GM20431 (cell line): Measurements from ENCODE around the gene ZNF764.
"Not testable (repeated sequence)": the region's sequence is repeated elsewhere in the genome, so short reads cannot be mapped to it uniquely, and the experiment has no call there.

Experiments
- in situ Hi-C: fragments of 300-500 bp; cut with MseI, MboI; formaldehyde crosslinking; loops from one replicate; pipeline ENCODE4 v1.15.0; 2020; ENCODE audit warnings: low sequenced_read_pairs; ENCODE audit not compliant: unreplicated experiment

The ZNF764 gene

DNA sequence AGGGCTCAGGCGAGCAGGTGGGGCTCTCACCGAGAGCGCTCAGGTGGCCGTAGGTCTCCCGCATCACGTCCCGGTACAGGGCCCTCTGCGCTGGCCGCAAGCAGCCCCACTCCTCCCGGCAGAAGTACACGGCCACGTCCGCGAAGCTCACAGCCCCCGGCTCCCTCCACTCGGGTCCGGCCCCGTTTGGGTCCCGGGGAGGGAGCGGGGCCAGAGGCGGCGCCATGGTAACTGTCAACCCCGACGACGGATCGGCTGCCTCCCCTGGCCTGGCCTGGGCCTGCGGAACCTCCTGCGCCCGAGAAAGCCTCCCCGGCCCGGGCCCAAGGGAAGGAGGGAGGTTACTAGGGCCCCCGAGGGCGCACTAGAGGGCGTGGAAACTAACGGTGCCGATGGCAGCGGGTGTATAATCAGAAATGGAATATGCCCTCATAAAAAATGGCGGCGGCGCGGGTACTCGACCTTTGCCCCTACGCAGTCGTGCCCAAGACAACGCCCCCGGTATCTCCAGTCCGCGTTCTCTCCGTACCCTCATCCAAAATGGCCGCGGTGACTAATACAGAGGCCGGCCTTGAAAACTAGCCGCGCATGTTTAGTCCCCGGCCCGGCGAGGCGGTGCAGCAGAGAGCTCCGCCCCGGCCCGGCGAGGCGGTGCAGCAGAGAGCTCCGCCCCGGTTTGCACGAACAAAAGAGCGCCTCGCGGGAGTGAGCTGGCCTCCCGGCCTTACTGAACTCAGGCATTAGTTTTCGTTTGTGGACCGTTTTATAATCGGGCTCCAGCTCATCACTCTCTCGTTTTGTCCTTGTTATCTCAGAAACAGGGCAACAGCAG, at the start of gene ZNF764:
Gene ZNF764 (minus strand): TSS at position 418 of the 832 bp plus-strand sequence. CDS start 192 bp downstream, at position 226.
- in situ Hi-C loops: no loop called here

DNA sequence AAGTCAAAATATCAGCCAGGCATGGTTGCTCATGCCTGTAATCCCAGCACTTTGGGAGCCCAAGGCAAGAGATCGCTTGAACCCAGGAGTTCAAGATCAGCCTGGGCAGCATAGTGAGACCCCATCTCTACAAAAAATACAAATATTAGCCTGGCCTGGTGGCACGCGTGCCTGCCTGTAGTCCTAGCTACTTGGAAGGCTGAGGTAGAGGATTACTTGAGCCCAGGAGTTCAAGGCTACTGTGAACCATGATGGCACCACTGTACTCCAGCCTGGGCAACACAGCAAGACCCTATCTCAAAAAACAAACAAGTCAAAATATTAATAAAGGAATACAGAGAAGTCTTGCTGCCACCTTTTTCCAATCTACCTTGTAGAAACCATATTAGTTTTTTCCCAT, 47.8 kb upstream of the ZNF764 start:
- in situ Hi-C loops: loop anchor here (25.0 kb wide), 1 partner anchor 169 kb away; the partner anchor contains the start of genes DCTPP1 and SEPHS2

DNA sequence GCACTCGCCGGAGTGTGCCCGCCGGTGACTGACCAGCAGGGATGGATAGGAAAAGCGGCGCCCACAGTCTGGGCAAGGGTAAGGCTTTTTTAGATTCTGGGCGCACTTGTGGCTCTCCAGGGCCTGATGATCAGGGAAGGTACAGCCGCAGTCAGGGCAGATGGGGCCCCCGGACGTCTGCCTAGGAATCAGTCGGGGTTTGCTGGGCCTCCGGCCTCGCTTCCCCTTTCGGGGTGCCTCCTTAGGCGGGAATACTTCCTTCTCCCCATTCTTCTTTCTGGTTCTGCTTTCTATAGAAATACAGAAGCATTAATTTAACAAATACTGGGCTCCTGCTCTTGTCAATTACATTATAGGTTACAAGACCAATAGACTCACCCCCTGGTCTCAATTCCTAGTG, 47.0 kb upstream of the ZNF764 start:
- in situ Hi-C loops: loop anchor here (25.0 kb wide), 1 partner anchor 168 kb away; the partner anchor contains the start of genes DCTPP1 and SEPHS2

DNA sequence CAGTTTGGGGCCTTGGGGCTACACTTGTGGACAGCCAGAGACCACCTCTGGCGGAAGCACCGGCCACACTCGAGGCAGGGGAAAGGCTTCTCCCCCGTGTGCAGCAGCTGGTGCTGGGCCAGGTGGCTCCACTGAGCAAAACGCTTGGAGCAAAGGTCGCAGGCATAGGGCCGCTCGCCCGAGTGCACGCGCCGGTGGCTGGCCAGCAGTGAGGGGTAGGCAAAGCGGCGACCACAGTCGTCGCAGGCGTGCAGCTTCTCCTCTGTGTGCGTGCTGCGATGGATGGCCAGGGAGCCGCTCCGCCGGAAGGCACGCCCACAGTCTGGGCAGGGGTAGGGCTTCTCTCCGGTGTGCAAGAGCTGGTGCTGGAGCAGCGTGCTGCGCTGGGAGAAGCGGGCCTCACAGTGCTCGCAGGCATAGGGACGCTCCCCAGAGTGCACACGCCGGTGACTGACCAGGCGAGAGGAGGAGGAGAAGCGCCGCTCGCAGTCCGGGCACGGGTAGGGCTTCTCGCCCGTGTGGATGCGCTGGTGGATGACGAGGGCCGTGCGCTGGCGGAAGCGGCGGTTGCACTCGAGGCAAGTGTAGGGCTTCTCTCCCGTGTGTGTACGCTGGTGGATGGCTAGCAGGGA, 46.3 kb upstream of the ZNF764 start:
- in situ Hi-C loops: loop anchor here (25.0 kb wide), 1 partner anchor 167 kb away; the partner anchor contains the start of genes DCTPP1 and SEPHS2

DNA sequence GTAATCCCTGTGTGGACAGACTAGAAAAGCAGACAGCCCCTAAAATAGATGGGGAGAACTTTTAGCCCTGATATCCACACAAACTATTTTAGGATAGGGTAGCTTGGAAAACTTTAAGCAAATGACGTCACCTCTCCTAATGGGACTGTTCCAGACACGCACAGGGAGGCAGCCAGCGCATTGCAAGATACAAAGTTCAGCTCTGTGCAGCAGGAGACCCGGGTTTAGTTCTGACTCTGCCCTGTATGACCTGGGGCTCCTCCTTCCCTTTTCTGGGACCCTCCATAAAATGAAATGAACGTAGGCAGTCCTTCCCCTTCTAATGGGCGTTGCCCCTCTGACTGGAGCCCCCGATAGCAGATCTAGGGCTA, 45.8 kb upstream of the ZNF764 start:
- in situ Hi-C loops: loop anchor here (25.0 kb wide), 1 partner anchor 167 kb away; the partner anchor contains the start of genes DCTPP1 and SEPHS2

DNA sequence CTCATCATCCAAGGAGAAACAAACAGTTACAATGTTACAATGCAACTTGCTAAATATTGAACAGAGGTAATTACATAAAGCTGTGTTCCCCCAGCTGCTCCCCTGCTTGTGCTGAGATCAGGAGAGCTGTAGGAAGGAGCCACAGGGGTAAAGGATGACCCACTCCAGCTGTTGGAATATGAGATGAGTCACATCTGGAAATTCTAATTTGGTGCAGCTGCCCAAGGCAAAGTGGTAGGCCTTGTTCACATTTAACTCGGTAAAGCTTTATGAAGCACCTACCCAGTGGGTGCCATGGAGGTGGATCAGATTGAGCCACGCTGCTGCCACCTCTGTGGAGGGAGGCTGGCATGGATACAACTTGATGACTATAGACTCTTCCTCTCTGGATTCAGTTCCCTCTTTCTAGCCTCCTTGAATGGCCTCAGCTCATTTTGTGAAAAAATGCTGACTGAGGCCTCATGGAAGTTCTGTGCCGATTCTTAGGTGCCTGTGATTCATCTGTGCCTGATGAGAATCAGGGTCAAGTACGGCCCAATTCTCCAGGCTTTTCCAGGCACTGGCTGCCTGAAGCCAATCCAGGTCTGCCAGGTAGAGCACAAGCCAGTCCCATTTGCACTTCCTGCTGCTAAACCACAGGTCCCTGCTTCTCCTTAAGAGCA, 44.6 kb upstream of the ZNF764 start:
- in situ Hi-C loops: loop anchor here (25.0 kb wide), 1 partner anchor 165 kb away; the partner anchor contains the start of genes DCTPP1 and SEPHS2

DNA sequence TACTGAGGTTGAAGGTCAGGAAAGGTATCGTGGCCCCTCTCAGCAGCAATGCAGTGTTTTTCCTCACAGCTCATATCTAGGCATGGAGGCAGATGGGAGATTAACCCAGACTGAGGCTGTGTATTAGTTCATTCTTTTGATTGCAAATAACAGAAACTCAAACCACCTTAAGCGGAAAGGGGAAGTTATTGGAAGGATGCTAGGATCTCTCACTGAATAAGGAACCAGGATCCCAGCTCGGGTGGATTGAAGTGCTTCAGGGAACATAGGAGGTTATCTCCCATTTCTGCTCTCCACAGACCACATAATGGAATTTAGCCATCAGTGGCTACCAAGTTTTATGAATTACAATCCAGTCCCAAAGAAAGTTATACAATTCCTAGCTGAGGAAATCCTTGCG, 43.8 kb upstream of the ZNF764 start:
- in situ Hi-C loops: loop anchor here (25.0 kb wide), 1 partner anchor 165 kb away; the partner anchor contains the start of genes DCTPP1 and SEPHS2

DNA sequence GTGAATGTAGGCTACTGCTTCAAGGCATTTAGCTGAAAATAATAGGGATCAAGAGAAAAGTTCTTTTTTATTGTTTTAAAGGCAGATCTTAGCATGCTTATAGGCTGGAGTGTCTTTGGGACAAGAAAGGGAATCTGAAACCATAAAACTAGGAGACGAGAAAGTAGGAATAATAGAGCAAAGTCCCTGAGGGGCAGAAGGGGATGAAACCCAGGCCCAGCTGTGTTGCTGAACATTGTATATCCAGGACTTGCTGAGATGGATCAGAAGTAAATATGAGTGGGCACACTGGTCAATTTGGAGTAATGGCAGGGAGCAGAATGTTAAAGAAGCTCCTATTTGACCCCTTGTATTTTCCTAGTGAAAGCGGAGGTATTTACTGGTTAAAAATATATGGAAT, 42.8 kb upstream of the ZNF764 start:
- in situ Hi-C loops: loop anchor here (25.0 kb wide), 1 partner anchor 164 kb away; the partner anchor contains the start of genes DCTPP1 and SEPHS2

DNA sequence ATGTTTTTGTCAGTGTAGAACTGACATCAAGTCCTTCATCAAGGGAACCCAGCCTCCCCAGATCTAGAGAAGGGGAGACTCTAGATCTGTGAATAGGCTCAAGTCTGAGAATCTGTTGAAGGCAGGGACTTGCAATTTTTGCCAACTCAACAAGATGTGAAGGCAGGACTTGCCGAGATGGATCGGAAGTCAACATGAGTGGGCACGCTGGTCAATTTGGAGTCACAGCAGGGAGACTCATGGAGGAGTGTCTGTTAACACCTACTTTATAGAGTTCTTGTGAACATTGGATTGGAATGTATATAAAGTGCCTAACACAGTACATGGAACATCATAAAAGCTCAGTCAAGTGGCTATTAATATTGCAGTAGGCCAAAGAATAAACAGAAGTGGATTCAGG, 42.0 kb upstream of the ZNF764 start:
- in situ Hi-C loops: loop anchor here (25.0 kb wide), 1 partner anchor 163 kb away; the partner anchor contains the start of genes DCTPP1 and SEPHS2

DNA sequence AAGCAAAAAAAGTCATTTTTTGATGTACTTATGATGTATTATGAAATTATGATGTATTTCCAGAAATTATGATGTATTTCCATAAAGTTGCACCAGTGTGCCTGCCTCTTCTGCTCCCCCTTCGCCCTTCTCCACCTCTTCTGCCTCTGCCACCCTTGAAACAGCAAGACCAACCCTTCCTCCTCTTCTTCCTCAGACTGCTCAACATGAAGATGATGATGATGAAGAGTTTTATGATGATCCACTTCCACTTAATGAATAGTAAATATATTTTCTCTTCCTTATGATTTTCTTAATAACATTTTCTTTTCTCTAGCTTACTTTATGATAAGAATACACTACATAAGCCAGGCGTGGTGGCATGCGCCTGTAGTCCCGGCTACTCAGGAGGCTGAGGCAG, 34.7 kb upstream of the ZNF764 start:
- in situ Hi-C loops: no loop called here

DNA sequence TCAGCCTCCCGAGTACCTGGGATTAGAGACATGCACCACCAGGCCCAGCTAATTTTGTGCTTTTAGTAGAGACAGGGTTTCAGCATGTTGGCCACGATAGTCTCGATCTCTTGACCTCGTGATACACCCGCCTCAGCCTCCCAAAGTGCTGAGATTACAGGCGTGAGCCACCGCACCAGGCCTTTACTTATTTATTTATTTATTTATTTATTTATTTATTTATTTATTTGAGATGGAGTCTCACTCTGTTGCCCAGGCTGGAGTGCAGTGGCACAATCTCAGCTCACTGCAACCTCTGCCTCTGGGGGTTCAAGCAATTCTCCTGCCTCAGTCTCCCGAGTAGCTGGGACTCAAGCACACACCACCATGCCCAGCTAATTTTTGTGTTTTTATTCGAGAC, 32.7 kb upstream of the ZNF764 start:
- in situ Hi-C loops: not testable (repeated sequence)

DNA sequence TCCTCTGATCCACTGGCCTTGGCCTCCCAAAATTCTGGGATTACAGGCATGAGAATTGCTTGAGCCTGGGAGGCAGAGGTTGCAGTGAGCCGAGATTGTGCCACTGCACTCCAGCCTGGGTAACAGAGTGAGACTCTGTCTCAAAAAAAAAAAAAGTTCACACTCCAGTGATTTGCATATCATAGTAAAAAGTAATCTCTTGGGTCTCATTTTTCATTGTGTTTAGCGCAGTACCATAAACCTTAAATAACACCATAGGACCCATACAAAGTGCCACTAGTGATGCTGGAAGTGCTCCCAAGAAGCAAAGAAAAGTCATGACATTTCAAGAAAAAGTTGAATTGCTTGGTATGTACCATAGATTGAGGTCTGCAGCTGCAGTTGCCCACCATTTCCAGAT, 31.4 kb upstream of the ZNF764 start:
- in situ Hi-C loops: not testable (repeated sequence)

DNA sequence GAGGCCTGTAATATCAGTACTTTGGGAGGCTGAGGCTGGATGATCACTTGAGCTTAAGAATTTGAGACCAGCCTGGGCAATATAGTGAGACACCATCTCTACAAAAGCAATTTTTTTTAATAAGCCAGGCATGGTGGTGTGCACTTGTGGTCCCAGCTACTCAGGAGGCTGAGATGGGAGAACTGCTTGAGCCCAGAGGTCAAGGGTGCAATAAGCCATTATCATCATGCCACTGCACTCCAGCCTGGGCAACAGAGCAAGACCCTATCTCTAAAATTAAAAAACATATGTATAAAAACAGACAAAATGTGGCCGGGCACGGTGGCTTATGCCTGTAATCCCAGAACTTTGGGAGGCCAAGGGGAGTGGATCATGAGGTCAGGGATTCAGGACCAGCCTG, 30.5 kb upstream of the ZNF764 start:
- in situ Hi-C loops: no loop called here

DNA sequence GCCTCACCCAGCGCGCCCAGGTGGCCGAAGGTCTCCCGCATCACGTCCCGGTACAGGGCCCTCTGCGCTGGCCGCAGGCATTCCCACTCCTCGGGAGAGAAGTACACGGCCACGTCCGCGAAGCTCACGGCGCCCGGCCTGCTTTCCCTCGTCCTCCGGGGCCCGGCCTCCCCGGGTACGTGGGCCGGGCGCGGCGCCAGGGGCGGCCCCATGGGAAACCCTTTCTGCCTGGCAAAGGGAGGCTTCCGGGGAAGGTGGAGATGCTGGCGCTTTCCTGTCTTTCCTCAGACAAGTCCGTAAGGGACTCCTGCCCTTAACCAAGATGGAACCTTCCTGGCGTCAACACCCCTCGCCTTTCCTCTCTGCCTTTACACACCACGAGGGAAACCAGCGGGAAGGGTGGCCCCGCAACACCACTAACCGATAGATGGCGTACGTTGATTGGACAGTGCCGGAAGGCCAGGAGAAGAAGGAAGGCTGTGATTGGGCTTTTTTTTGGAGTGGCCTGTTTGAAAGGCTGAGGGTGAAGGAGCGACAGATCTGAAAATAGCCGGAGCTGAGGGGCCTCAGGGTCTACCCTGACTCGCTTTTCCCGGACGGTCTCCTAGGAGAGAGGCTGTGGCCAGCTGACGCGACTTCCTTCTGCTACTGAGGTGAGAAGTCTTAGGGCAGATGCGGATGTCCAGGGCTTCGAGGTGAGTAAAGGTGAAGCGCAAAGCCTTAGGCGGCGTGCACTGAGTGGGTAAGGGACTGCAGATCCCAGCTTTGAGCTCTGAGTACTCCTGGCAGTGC, 27.4 kb upstream of the ZNF764 start, which contains the start of gene ZNF785:
Gene ZNF785 (minus strand): TSS at position 298 of the 792 bp plus-strand sequence. CDS start 86 bp downstream, at position 212.
- in situ Hi-C loops: no loop called here

DNA sequence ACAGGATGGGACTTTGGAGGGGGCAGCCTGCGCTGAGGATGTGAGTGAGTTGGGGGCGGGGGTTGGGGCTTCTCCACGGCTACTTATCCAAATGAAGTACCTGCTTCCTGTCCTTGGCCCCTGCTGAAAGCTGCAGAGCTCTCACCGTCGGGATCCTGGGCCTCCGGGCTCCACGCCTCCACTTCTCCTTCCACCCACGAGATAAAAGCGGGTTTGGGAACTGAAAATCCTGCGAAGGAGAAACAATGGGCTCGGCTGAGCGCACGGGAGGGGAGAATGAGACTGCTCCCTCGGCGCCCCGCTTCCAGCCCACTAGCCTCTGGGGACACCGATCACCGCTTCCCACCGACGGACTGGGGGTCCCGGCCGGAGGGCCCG, 26.8 kb upstream of the ZNF764 start:
- in situ Hi-C loops: no loop called here

DNA sequence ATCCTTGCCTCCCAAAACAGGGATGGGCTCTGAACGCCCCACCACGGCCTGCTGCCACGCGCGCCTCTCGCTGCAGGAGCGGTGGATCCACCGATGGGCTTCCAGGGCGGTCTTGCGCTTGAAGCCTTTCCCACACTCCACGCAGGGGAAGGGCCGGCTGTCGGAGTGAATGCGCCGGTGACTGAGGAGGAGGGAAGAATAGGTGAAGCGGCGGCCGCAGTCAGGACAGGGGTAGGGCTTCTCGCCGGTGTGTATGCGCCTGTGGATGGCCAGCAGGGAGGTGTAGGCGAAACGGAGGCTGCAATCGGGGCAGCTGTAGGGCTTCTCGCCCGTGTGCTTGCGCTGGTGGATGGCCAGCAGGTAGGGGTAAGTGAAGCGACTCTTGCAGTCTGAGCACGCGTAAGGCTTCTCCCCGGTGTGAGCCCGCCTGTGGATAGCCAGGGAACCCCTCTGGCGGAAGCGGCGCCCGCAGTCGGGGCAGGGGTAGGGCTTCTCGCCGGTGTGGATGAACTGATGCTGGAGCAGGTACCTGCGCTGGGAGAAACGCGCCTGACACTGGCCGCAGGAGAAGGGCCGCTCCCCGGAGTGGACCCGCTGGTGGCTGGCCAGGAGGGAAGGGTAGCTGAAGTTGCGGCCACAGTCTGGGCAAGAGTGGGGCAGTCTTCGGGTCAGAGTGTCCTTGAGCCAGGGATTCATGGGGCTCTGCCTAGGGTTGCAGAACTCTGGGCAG, 24.6 kb upstream of the ZNF764 start:
- in situ Hi-C loops: no loop called here

DNA sequence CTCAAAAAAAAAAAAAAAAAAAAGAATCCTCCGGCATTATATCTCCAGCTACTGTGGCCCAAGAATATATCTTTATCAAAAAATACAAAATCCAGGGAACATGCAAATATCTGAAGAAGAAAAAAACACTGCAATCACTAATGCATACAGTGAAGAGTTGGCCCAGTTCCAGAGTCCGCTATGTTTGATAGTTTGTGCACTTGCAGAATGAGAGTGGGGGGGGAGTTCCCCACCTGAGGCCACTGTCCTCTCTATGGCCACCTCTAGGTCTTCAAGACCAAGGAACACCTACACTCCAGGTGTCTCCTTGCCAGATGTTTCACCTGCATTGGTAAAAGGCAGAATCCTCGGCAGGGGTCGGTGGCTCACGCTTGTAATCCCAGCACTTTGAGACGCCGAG, 23.3 kb upstream of the ZNF764 start:
- in situ Hi-C loops: no loop called here

DNA sequence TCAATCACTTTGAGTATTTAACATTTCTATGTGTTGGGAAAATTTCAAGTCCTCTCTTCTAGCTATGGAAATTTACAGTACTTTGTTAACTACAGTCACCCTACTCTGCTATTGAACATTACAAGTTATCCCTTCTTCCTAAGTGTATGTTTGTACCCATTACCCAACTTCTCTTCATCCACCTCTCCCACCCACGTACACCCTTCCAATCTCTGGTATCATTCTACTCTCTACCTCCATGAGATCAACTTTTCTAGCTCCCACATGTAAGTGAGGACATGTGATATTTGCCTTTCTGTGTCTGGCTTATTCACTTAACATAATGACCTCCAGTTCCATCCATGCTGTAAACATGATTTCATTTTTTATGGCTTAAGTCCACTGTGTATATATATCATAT, 16.5 kb upstream of the ZNF764 start:
- in situ Hi-C loops: no loop called here
